ENCODE data around the gene MMP12.

DNA sequence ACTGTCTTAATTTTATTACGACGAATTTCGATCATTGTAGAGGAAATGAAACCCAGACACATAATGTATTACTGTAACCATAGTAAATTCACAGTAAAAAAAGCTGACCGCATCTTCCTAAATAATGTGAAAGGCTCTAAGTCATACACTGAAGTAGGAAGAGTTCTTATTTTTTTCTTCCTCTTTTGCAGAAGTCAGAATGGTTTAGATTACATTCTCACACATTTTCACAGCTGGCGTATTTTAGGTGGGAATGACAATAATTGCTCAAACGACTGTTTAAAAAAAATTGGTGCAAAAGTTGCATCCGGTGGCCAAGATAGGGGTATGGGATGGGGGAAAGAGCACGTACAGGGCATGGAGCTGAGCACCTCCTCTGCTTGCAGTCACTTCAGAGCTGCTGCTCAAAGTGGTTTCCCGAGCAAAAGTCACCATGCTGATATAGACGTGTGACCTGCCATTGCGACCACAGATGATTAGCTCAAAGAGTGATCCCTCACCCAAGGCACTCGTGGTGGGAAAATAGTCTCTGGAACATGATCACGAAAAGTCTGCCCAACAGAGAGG lies 45.4 kb upstream of the MMP12 start:
- TF ChIP-seq POLR2A (IDR thresholded peaks at IDR 0.05), result no peak
- no peak for TF ChIP-seq CTCF (IDR thresholded peaks at IDR 0.05)
- TF ChIP-seq POLR2AphosphoS5 (IDR thresholded peaks at IDR 0.05), result no peak

All from breast epithelium (tissue), 3 donors.